Activated CD8-positive, alpha-beta memory T cell treated with anti-CD3 and anti-CD28 coated beads, Interleukin-2, amount 50 U/mL, for 4 hours (primary cell): ENCODE measurements around the gene LEP.
A peak's percentile ranks its signal among the peaks of the same experiment; 100 is the strongest.

Source experiments
- DNase-seq: peaks from one replicate; pipeline ENCODE4 v3.0.0-alpha.2; 2020

LEP gene

GRCh38 chr7:128240696-128241386 is at the start of gene LEP:
Gene LEP, plus strand, starts transcription at chr7:128241278. Its CDS starts 10,741 bp downstream, at chr7:128252019.
- no peak for DNase-seq

DNA sequence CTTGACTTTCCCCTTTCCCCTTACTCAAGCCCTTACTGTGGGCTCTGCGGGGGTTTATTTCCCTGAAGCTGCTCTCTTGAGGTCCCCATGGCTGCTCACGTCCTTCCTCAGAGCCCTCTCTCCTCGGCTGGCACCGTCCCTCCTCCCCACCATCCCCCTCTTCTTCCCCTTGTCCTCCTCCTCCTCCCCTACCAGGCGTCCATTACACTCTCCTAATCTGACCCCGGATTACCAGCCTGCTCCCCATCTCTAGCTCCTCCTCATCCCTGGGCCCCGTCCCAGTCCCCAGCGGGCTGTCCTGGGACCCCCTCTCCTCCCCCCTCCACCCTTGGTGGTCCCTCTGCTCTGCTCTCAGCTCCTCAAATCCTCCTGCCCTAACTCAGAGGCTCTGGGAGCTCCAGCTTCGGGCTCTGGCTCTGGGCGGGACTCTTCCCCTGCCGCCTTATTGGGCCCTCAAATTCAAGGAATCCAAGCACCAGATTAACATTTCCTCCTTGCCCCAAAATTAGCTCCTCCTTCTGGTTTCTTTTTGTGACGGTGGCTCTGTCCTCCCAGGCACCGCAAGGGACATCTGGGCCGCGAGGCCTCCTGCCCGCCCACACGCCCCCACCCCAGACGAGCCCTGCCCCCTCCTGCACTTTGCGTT is 48.5 kb upstream of the LEP start:
- DNase-seq, result no peak

- no peak for DNase-seq
Measured at GRCh38 chr7:128194533-128195282, 46.4 kb upstream of the LEP start.

DNA sequence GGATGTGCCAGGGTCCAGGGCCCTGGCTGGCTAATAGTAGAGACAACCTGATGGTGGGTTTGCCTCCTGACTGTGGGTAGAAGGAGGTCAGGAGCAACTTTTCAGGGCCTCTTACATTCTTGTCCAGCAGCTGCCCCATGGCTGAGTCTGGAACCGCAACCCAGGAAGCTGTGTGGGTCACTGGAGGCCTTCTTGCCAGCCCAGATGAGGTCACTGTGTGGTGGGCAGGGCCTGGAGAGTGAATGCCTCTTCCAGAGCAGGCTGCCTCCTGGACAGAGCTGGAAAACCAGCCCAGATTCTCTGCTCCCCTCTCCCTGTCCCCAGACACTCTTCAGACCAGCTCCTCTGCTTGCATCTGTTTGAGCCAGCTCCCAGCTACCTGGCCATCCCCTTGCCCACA is 43.5 kb upstream of the LEP start:
- no peak for DNase-seq

GRCh38 chr7:128197989-128198580 is 43.0 kb upstream of the LEP start:
- no peak for DNase-seq

- DNase-seq, result no peak
Measured at GRCh38 chr7:128200376-128200775, 40.7 kb upstream of the LEP start.

GRCh38 chr7:128201067-128201689 is 39.9 kb upstream of the LEP start:
- no peak for DNase-seq

GRCh38 chr7:128201690-128202085 is 39.4 kb upstream of the LEP start:
- no peak for DNase-seq

GRCh38 chr7:128202287-128202957 is 38.7 kb upstream of the LEP start:
- no peak for DNase-seq

DNA sequence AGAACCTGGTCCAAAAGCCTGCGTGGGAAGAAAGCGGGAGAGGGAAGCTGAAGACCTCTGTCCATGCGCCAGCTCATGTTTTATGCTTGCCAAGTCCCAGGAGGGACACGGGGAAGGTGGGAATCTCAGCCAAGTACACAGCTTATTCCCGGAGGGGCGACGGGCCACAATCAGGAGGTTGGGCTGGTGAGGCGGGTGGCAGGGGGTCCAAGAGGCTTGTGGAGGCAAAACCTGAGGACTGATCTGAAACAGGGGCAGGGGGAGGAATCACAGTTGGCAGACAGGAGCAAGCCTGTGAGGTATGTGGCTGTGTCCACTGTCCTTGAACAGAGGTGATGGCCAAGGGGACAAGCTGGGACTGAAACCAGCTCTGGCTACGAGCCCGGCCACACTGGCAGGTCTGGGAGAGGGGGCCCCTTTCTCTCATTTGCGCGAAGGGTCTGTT is 38.0 kb upstream of the LEP start:
- no peak for DNase-seq

DNA sequence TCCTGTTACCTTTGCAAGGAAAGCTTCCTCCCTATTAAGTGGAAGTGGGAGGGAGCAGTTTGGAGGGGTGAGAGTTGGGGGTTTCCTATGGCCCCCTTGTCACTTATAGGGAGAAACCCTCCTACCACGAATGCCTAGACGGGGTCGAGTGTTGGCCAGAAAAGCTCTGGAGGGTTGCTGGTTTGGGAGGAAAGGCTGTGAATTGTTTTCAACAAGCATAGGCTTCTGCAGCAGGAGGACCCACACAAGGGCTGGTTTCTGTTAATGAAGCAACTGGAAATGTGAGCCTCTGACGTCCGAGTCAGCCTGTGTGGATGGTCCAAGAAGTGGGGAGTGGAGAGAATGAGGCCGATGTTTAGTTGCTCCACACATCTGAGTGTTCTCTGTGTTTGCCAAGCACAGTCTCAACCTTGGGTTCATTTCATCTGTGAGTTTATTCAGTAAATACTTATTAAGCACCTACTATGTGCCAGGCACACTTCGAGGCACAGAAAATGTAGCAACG is 37.3 kb upstream of the LEP start:
- no peak for DNase-seq

DNA sequence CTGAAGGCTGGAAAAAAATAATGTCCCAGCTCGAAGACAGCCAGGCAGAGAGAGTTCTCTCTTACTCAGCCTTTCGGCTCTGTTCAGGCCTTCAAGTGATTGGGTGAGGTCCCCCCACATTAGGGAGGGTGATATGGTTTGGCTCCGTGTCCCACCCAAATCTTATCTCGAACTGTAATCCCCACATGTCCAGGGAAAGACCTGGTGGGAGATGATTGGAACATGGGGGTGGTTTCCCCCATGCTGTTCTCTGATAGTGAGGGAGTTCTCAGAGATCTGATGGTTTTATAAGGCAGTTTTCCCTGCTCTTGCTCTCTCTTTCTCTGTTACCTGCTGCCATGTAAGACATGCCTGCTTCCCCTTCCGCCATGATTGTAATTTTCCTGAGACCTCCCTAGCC is 36.6 kb upstream of the LEP start:
- no peak for DNase-seq

DNA sequence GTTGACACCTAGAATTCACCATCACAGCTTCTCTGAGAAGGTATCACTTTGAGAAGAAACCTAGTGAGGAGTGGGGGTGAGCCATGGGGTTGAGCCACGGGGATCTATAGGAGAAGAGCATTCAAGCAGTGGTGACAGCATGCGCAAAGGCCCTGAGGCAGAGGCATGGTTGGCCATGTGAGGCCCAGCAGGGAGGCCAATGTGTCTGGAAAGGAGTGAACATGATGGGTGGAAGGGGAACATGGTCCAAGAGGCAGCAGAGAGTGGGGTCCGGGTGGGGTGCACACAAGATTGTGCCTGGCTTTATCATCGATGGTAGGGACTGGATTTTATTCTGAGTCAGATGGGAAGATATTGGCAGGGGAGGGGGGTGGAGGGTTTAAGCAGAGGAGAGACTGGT is 36.0 kb upstream of the LEP start:
- DNase-seq, result no peak

GRCh38 chr7:128206017-128206746 is 34.9 kb upstream of the LEP start:
- DNase-seq, result no peak

DNA sequence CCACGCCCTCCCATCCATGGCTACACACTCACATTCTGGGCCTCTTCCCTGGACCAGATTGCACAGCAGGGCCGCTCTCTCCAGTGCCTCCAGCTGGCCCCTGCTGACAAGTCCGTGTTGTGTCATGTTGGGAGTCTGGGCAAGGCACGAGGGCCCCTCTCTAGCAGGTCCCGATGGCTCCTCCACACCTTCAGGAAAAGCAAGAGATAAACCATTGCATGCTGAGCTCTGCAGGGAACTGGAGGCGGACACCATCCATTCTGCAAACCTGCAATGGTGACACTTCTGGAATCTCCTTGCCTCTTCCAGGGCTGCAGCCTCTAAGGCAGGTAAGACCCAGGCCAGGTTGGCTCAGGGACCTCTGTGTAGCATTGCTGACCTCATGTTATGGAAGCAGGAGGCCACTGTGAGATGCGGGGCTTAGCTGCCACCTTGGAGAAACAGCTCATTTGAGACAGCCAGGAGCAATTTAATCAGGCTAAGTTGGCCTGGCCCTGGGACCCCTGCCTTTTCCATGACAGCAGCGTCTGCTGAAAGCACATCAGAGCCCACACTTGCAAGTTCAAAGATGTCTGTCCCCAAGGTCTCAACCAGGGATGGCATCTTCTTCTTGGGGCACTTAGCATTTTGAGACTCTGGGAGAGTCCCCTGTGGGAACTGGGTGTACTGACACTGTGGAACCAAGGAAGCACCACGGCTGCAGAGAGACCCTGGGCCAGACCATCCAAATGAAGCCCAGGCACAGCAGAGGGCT is 34.2 kb upstream of the LEP start:
- DNase-seq, result no peak

DNA sequence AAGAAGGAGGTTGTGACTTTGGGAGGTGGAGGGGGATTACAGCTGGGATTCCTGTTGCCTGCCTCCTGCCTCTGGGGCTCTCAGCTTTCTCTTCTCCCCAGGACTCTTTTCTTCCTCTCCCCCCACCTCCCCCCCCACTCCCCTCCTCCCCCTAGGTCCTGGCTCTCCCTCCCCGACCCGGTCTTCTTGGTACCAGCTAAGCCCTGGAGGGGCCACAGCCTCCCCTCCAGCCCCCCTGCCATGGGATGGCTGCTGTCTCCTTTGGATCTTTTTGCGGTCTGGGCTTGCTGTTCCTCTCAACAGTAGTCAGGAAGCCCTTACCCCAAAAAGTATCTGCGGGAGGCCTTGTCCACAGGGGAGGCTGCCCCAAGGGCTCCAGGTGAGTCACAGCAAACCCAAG is 33.5 kb upstream of the LEP start:
- no peak for DNase-seq

DNA sequence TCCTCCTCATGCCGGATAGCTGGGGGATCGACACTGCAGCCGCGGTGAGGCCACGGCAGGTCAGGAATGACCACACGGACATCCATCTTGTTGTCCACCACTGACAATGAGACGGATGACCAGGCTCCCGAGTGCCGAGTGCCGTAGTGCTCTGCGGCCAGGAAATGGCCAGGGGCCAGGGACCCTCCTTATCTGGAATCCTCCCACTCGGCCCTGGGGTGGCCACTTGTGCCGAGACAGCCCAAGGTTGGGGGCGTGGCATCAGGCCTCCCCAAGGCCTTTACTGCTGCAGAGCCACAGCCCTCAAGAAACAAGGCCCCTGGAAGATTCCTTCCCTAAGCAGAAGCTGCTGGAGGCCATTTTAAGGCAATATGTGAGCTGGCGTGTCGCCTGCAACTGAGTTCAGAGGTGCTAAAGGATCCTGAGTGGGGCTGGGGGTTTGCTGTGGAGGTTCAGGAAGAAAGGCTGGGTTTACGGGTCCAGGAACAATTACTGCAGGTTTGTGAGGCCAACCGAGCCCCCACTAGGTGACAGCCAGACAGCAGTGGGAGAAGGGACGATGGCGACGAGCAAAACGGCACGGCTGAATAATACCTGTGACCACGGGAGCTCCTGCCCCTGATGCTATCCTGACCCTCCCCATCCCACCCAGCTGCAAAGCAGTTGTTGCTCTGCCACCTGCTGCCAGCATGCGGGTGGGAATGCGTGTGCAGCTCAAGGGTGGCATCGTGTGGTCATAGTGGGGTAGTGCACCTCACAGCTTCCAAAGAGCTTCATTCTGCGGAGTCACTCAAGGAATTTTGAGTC is 31.6 kb upstream of the LEP start:
- DNase-seq, result peak; percentile 67

GRCh38 chr7:128210036-128210347 is 31.1 kb upstream of the LEP start:
- DNase-seq, result no peak

DNA sequence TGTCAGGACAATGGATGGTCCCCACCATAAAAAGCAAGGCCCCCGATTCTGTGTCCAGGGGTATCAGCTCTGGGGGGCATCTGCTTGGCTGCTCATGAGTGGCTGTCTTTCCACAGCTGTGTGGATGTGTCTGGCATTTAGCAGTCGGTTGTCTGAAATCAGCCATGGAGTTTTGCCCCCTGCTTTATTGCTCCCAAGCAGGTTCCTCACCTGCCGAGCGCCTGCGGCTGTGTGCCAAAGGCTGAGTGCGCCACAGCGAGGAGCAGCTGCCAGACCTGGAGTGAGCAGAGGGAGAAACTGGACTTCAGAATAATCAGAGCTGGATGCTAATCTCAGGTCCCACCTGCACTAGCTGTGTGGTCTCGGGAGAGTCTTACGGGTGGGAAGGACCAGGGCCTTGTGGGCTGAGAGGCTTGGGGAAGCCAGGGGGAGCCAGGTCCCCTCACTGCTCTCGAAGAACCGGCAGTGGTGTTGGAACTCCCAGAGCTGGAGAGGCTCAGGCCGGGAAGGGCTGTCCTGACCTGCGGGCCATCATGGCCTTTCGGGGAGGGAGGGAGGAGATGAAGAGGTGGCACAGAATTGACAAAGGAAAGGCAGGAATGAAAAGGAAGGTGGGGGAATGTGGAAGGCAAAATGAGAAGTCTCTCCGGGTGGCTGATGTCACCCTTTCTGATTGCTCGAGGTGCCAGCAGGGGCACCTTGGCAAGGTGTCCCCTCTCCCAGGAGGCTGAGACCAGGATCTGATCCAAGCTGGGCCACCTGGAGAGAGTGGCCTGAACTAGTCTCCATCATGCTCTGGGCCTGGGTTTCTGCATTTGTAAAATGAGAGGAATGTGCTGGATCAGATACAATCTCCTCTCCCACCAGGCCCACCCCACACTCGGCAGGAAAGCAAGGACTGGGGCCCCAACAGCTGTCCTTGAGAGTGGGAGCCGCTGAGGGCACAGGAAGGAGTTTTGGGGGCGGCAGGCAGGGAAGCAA is 30.2 kb upstream of the LEP start:
- no peak for DNase-seq
